ENCODE data around the gene UBAC2.

UBAC2 gene

DNA sequence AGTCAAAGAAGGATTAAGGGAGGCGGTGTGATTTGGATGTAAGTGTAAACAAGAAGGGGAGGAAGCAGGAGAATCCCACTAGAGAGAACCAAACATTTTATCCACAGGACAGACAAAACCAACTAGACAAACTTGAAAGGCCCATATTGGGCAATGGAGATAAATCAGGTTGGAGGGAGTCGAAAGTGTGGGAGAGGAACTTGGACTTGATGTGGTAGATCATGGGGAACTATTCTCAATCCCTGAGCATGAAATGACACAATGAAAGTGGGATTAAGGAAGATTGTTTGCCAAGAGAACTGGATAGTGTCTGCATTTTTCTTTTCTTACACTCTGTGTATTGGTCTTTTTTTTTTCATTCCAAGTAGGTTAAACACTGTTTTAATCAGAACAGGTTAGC lies 88.6 kb downstream of the UBAC2 start:
- ChIA-PET POLR2A (no interaction called here), CTCF (interaction anchor here (1.0 to 6.0 kb wide), 8 partner anchors 11 to 147 kb away, joined by 3 to 41 read pairs (median 6); no protein-coding TSS in a partner anchor)
- DNase-seq (ENCODE audit: extremely low spot score) = no peak
- TF ChIP-seq, protein P1, sequence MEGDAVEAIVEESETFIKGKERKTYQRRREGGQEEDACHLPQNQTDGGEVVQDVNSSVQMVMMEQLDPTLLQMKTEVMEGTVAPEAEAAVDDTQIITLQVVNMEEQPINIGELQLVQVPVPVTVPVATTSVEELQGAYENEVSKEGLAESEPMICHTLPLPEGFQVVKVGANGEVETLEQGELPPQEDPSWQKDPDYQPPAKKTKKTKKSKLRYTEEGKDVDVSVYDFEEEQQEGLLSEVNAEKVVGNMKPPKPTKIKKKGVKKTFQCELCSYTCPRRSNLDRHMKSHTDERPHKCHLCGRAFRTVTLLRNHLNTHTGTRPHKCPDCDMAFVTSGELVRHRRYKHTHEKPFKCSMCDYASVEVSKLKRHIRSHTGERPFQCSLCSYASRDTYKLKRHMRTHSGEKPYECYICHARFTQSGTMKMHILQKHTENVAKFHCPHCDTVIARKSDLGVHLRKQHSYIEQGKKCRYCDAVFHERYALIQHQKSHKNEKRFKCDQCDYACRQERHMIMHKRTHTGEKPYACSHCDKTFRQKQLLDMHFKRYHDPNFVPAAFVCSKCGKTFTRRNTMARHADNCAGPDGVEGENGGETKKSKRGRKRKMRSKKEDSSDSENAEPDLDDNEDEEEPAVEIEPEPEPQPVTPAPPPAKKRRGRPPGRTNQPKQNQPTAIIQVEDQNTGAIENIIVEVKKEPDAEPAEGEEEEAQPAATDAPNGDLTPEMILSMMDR (IDR thresholded peaks at IDR 0.05; ENCODE audit: control extremely low read depth, extremely low read depth, low read depth, missing control alignments) = no peak

DNA sequence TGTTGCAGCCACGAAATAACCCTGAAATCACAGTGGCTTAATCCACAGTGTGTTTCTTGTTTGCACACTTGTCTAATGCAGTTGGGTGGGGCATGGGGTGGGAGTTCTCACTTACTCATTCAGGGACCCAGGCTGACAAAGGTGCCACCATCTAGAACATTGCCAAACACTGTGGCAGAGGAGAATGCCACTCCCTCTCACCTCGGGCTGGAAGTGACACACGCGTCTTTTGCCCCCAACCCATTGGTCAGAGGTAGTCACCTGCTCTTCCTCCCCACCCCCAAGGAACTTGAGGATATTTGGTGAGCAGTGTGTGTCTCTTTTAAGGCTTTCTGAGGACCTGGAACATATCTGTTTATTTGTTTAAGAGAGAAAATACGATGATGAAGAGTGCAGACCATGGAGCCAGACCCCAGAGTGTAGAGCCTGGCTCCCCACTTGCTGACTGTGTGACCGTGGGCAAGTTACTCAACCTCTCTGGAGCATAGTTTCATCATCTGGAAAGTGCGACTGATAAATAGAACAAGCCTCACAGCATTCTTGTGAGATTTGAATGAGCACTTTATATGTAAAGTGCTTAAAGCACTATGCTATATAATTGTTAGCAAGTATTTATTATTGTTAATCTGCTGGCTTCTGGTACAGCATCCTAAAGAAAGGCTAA lies 89.2 kb downstream of the UBAC2 start:
- POLR2A ChIA-PET = no interaction called here

DNA sequence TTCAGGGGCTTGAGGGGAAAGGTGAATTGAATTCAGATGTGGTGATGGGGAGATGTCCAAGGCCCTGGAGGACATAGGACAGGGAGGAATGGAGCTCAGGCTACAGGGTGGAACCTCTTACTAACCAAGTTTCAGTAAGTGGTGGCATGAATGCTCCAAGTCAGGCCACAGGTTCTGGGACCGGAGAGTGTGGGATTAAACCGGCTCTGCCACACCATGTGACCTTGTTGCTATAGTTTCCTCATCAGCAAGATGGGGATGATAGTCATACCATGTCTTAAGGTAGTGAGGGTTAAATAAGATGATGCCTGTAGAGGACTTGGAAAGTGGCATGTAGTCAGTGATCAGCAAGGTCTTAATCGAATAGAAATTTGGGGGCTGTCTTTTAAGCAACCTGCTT lies 90.2 kb downstream of the UBAC2 start:
- CTCF ChIA-PET = interaction anchor here (2.1 kb wide), 1 partner anchor 146 kb away, joined by 7 read pairs; no protein-coding TSS in a partner anchor
- TF ChIP-seq, protein P1 (IDR thresholded peaks at IDR 0.05; ENCODE audit: control extremely low read depth, extremely low read depth, low read depth, missing control alignments) = no peak

More for the DNA sequence above, 89.2 kb downstream of the UBAC2 start:
- TF ChIP-seq, protein P1 (IDR thresholded peaks at IDR 0.05; ENCODE audit: control extremely low read depth, extremely low read depth, low read depth, missing control alignments) = no peak
- CTCF ChIA-PET = interaction anchor here (1.5 to 6.0 kb wide), 3 partner anchors 11 to 19 kb away, joined by 3 to 41 read pairs (median 8); no protein-coding TSS in a partner anchor
- no peak for DNase-seq (ENCODE audit: extremely low spot score)

DNA sequence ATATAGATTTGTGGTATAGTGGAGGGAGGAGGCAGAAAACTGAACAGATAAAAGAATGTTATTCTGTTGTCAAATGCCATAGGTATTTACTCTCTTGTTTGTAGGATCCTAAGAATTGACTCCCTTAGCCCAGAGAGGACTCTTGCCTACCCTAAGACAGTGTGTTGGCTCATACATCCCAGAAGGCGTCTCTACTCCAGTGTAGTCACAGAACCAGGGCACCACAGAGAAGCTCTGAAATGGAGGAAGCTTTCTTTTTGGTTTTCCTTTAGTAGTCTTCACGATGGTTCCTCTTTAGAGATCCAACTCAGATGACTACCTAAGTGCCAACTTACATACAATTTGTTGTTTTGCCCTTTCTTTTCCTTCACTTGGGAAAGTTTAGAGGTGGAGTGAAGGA lies 92.5 kb downstream of the UBAC2 start:
- no peak for DNase-seq (ENCODE audit: extremely low spot score)
- TF ChIP-seq, protein P1 (IDR thresholded peaks at IDR 0.05; ENCODE audit: control extremely low read depth, extremely low read depth, low read depth, missing control alignments) = no peak
- POLR2A ChIA-PET = interaction anchor here (1.1 to 1.9 kb wide), 3 partner anchors 10 to 1732 kb away, joined by 4 to 13 read pairs (median 4); no protein-coding TSS in a partner anchor
- CTCF ChIA-PET = interaction anchor here (1.0 to 2.8 kb wide), 5 partner anchors 9 to 24 kb away, joined by 3 to 18 read pairs (median 4); no protein-coding TSS in a partner anchor

More for the DNA sequence above, 90.2 kb downstream of the UBAC2 start:
- POLR2A ChIA-PET = no interaction called here
- DNase-seq (ENCODE audit: extremely low spot score) = no peak

DNA sequence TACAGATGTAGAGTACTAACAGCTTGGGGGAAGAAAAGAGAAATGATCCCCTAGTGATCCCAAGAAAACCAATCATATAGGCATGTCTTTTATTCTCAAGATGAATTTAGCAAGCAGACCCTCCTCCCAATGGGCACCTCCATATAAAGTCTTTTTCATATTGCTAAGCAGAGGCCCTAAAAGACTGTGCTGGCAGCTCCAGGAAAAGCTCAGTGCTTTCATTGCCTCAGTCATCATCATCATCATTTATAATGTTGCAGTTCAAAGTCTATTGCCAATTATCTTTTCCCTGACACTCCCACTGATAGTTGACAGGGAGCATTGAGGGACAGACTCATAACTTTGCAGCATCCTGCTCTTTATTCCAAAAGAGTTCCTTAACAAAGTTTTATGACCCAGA lies 93.5 kb downstream of the UBAC2 start:
- no peak for DNase-seq (ENCODE audit: extremely low spot score)
- CTCF ChIA-PET = interaction anchor here (1.0 to 2.8 kb wide), 2 partner anchors 25 to 28 kb away, joined by 3 to 18 read pairs; no protein-coding TSS in a partner anchor
- POLR2A ChIA-PET = interaction anchor here (0.8 kb wide), 1 partner anchor 9 kb away, joined by 3 read pairs; no protein-coding TSS in a partner anchor
- TF ChIP-seq, protein P1 (IDR thresholded peaks at IDR 0.05; ENCODE audit: control extremely low read depth, extremely low read depth, low read depth, missing control alignments) = no peak

DNA sequence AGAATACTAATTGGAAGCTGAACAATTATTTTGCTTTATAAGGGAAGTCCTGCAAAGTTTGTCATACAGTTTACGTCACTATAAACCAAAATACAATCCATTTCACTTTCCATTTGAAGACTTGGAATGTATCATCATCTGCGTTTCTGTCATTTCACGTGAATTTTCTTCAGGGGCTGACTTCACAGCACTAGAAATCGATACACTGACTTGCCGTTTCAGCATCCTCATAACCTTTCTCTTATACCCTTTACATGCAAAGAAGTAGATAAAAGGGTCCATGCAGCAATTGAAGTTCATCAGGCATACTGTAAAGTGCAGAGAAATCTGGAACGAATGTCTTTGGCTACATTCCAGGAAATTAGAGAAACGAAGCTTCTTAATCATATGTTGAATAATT lies 94.3 kb downstream of the UBAC2 start:
- ChIA-PET CTCF (no interaction called here), POLR2A (no interaction called here)
- TF ChIP-seq, protein P1 (IDR thresholded peaks at IDR 0.05; ENCODE audit: control extremely low read depth, extremely low read depth, low read depth, missing control alignments) = no peak
- DNase-seq (ENCODE audit: extremely low spot score) = no peak
